Muscle layer of duodenum (tissue), 2 donors: Measurements from ENCODE around the gene PCNX1.
A peak's percentile ranks its signal among the peaks of the same experiment; 100 is the strongest.
"Not testable (repeated sequence)": the region's sequence is repeated elsewhere in the genome, so short reads cannot be mapped to it uniquely, and the experiment has no call there.

ENCODE experiments used
- H3K27ac ChIP-seq: one replicate; pipeline ENCODE4 v1.7.0; 2013; ENCODE audit warnings: mild to moderate bottlenecking, low read length
- H3K27me3 ChIP-seq: one replicate; pipeline ENCODE4 v1.7.0; 2013; ENCODE audit warnings: low read depth, mild to moderate bottlenecking, control low read depth, low read length
- H3K36me3 ChIP-seq, 2 donors: one replicate each; pipeline ENCODE4 v1.7.0; 2013; ENCODE audit warnings: low read length in 2 of 2, control low read depth in 1 of 2, mild to moderate bottlenecking in 1 of 2; ENCODE audit not compliant: insufficient read depth in 2 of 2, control insufficient read depth in 1 of 2
- H3K4me1 ChIP-seq, 2 donors: one replicate each; pipeline ENCODE4 v1.7.0; 2013; ENCODE audit warnings: low read length in 2 of 2, mild to moderate bottlenecking in 2 of 2, control low read depth in 1 of 2, moderate library complexity in 1 of 2; ENCODE audit not compliant: insufficient read depth in 2 of 2, control insufficient read depth in 1 of 2
- H3K4me3 ChIP-seq, 2 donors: one replicate each; pipeline ENCODE4 v1.7.0; 2013; ENCODE audit warnings: low read length in 2 of 2, low read depth in 1 of 2, mild to moderate bottlenecking in 1 of 2
- H3K9me3 ChIP-seq, 2 donors: one replicate each; pipeline ENCODE4 v1.7.0; 2013; ENCODE audit warnings: low read length in 2 of 2, control low read depth in 1 of 2, mild to moderate bottlenecking in 1 of 2; ENCODE audit not compliant: control insufficient read depth in 1 of 2
- donor health status: healthy.

PCNX1 gene

GRCh38 chr14:71143381-71144290, 236.4 kb downstream of the PCNX1 start:
- Histone ChIP-seq H3K4me3 (no peak overlapping the region), H3K4me1 (peaks cover 0 to 5% of the 10 kb centered on the region in 2 donors), H3K27ac (peak overlapping the region; percentile 25), H3K27me3 (no peaks in the 10 kb centered on the region), H3K36me3 (no peaks in the 10 kb centered on the region), H3K9me3 (peaks cover 0 to 1% of the 10 kb centered on the region in 2 donors)

- peaks cover 0 to 18% of the 10 kb centered on the region in 2 donors for H3K9me3 ChIP-seq
- not testable (repeated sequence) for H3K36me3 ChIP-seq, H3K4me3 ChIP-seq, H3K4me1 ChIP-seq, H3K27ac ChIP-seq, H3K27me3 ChIP-seq
These were observed 240.1 kb downstream of the PCNX1 start for GRCh38 chr14:71147335-71147734.

DNA sequence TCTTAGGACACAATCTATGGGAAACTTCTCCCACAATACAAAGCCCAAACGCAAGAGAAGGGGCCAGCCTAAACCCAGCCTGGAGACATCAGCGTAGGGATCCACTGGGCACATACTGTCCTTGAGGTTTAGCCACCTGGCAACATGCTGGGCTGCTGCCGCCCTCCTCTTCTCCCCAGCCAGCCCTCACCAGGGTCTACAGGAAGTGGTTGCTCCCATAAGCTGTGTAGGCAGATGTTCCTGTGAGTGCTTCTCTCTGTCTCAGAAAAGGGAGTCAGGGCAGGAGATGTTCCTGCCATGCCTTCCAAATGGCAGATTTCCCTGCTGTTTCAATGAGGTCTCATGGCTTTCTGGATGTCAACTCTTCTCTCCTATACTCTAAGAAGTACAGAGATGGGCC, 241.4 kb downstream of the PCNX1 start:
- peaks cover 0 to 1% of the 10 kb centered on the region in 2 donors for H3K4me1 ChIP-seq
- no peaks in the 10 kb centered on the region for H3K27me3 ChIP-seq
- H3K9me3 ChIP-seq = peaks cover 0 to 18% of the 10 kb centered on the region in 2 donors
- H3K4me3 ChIP-seq = no peak overlapping the region
- H3K27ac ChIP-seq = no peak overlapping the region
- H3K36me3 ChIP-seq = no peaks in the 10 kb centered on the region

DNA sequence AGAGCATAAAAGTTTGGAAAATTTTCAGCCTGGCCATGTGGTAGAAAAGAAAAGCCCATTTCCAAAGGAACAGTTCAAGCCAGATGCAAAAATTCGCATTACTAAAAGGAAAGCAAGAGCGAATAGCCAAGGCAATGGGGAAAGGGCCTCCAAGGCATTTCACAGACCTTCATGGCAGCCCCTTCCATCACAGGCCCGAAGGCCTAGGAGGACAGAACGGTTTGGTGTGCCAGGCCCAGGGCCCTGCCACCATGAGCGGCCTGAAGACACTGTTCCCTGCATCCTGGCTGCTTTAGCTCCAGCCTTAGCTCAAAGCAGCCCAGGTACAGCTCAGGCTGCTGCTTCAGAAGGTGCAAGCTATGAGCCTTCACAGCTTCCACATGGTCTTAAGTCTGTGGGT, 243.5 kb downstream of the PCNX1 start:
- H3K9me3 ChIP-seq = peaks cover 0 to 18% of the 10 kb centered on the region in 2 donors
- H3K27ac ChIP-seq = no peak overlapping the region
- no peaks in the 10 kb centered on the region for H3K36me3 ChIP-seq
- H3K4me3 ChIP-seq = no peak overlapping the region
- H3K27me3 ChIP-seq = no peaks in the 10 kb centered on the region
- no peaks in the 10 kb centered on the region for H3K4me1 ChIP-seq

DNA sequence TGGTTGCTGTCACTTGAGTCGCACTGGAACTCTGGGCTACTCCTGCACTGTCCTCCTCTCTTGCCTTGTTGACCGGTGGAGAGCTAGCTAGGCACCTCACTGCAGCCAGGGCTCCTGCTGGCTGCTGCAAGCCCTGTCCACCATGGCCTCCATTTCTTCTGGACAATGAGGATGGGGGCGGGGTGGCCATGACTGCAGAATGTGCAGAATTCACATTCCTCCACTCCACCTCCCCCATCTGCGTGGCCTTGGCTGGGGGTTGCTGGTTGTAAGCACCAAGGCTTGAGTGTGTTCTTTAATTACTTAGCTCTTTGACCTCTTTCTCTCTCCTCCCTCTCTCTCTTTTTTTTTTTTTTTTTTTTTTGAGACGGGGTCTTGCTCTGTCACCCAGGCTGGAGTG, 248.5 kb downstream of the PCNX1 start:
- Histone ChIP-seq H3K27ac (no peak overlapping the region), H3K9me3 (peaks cover 0 to 6% of the 10 kb centered on the region in 2 donors), H3K27me3 (no peaks in the 10 kb centered on the region), H3K4me1 (no peaks in the 10 kb centered on the region), H3K4me3 (no peak overlapping the region), H3K36me3 (no peaks in the 10 kb centered on the region)

GRCh38 chr14:71163050-71163841, 256.0 kb downstream of the PCNX1 start:
- peaks cover 0 to 4% of the 10 kb centered on the region in 2 donors for H3K9me3 ChIP-seq
- no peak overlapping the region for H3K27ac ChIP-seq
- no peaks in the 10 kb centered on the region for H3K36me3 ChIP-seq
- no peak overlapping the region for H3K4me3 ChIP-seq
- no peaks in the 10 kb centered on the region for H3K4me1 ChIP-seq
- H3K27me3 ChIP-seq = no peaks in the 10 kb centered on the region

GRCh38 chr14:71163842-71164629, 256.8 kb downstream of the PCNX1 start:
- Histone ChIP-seq H3K4me3 (no peak overlapping the region), H3K27ac (no peak overlapping the region), H3K27me3 (no peaks in the 10 kb centered on the region), H3K4me1 (no peaks in the 10 kb centered on the region), H3K36me3 (no peaks in the 10 kb centered on the region), H3K9me3 (peaks cover 0 to 4% of the 10 kb centered on the region in 2 donors)
